Measurements from ENCODE around the gene SOBP. TPM values are rescaled to one million over a fixed set of nuclear protein-coding genes. Genes with fewer than 3 reads are reported as not detected.
A peak's percentile ranks its signal among the peaks of the same experiment; 100 is the strongest.

Gene SOBP
- polyA plus RNA-seq, 2 of the 4 experiments (the other 2 are of a cell fraction), result 0.18 to 0.53 TPM

DNA sequence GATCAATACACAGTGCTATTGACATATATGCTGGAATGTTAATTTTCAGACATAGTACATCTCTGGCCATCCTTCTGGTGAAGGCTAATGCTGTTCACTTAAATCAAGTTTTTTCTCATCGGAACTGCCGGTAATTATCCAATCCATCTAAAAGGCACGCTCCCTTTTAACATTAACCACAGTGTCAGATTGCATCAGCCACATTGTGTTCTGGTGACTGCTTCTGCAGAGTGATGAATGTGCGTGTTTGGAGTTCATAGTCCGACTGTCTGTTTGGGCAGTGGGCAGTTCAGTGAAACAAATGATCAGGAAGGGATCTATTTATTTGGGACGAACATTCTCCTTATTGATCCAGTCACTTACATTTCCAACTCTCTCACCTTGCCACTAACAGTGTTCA is 49.5 kb downstream of the SOBP start:
- peak overlapping the region; percentile 51 for H3K4me2 ChIP-seq
- no peak for FAIRE-seq
- ChIA-PET POLR2A (no interaction called here), CTCF (interaction anchor here (0.6 kb wide), 1 partner anchor 71 kb away, joined by 3 read pairs; no protein-coding TSS in a partner anchor)
- H3K27ac ChIP-seq, result peak overlapping the region; percentile 57
- no peak for ATAC-seq
- WGBS (ENCODE audit: missing lambda C conversion rate), result 42% methylated on average over 6 of the region's 6 CpGs
- H3K4me1 ChIP-seq, result peaks cover 16% of the 10 kb centered on the region; the same call in 2 of the 3 replicates
- no peaks in the 10 kb centered on the region for H3K9me3 ChIP-seq
- no peak for TF ChIP-seq PHF8 (IDR thresholded peaks at IDR 0.05; ENCODE audit: borderline replicate concordance, low read depth)
- TF ChIP-seq HOXA7 (CRISPR knock-in tag; IDR thresholded peaks at IDR 0.05), result no peak
- DNase-seq (ENCODE audit: low read depth in 1 of 2, low spot score in 1 of 2), result peak in 1 of 2 experiments; percentile 20
- no peak overlapping the region for H3K4me3 ChIP-seq

DNA sequence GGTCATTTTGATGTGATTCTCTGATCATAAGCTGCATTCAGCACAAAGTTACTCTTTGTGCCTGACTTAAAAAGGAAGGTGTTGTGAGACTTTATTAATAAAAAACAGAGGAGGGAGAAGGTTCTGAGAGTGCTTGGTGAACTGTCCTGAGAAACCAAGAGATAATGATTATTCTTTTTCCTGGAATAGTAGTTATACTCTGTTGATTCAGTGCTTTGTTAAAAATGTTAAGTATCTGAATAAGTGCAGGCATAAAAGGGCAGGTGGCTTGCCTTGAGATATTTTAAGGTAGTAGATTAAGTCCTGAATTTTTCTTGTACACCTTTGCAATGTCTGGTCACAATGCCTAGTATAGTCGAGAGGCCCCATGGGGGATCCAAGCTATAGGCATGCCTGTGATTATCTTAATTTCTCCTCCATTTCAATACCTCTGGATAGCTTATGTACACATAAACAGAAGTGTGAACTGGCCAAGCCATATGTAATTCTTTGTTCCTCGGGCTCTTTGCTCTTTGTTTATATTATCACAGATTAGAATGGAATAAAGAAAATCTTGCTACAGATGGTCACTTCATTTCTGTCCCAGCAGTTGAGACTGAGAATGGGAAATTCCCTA is 50.0 kb downstream of the SOBP start:
- H3K4me1 ChIP-seq, result peaks cover 16% of the 10 kb centered on the region; the same call in 2 of the 3 replicates
- ChIA-PET CTCF (interaction anchor here (0.8 kb wide), 1 partner anchor 135 kb away, joined by 3 read pairs; no protein-coding TSS in a partner anchor), POLR2A (no interaction called here)
- FAIRE-seq (no peak), DNase-seq (ENCODE audit: low read depth in 1 of 2, low spot score in 1 of 2) (no peak), ATAC-seq (no peak)
- 26% methylated on average over 2 of the region's 2 CpGs for WGBS (ENCODE audit: missing lambda C conversion rate)
- H3K27ac ChIP-seq, result peak overlapping the region; percentile 57; a peak in 5 of 6 replicates
- H3K9me3 ChIP-seq, result no peaks in the 10 kb centered on the region
- peak overlapping the region; percentile 51 for H3K4me2 ChIP-seq
- H3K4me3 ChIP-seq, result no peak overlapping the region
- TF ChIP-seq, protein P1, sequence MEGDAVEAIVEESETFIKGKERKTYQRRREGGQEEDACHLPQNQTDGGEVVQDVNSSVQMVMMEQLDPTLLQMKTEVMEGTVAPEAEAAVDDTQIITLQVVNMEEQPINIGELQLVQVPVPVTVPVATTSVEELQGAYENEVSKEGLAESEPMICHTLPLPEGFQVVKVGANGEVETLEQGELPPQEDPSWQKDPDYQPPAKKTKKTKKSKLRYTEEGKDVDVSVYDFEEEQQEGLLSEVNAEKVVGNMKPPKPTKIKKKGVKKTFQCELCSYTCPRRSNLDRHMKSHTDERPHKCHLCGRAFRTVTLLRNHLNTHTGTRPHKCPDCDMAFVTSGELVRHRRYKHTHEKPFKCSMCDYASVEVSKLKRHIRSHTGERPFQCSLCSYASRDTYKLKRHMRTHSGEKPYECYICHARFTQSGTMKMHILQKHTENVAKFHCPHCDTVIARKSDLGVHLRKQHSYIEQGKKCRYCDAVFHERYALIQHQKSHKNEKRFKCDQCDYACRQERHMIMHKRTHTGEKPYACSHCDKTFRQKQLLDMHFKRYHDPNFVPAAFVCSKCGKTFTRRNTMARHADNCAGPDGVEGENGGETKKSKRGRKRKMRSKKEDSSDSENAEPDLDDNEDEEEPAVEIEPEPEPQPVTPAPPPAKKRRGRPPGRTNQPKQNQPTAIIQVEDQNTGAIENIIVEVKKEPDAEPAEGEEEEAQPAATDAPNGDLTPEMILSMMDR (IDR thresholded peaks at IDR 0.05), result no peak
- TF ChIP-seq CHD2 (IDR thresholded peaks at IDR 0.05; ENCODE audit: low read length, partially characterized antibody), result no peak
- TF ChIP-seq GATA3 (IDR thresholded peaks at IDR 0.05; ENCODE audit: borderline replicate concordance), result no peak
- no peak for TF ChIP-seq POLR2AphosphoS2 (conservative IDR thresholded peaks at IDR 0.05; ENCODE audit: low read length)
- TF ChIP-seq NR3C1 (IDR thresholded peaks at IDR 0.05), result no peak
- TF ChIP-seq FOSB (CRISPR knock-in tag; IDR thresholded peaks at IDR 0.05), result no peak

DNA sequence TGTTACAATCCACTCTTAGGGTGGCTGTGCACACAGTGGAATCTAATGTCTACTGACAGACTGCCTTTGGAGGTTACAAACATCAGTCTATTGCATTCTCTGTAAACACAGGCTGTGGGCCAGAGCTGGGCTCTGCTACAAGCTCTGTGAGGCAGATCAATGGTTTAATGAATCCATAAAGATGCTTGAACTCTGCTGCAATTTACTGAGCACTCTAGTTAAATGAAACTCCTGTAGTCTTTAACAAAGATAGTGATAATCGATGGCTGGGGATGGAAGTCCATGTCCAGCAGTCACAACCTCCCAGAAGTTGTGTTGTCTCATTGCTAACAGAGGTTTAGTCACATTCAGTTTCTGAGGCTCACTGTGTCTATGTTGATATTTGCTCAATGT is 50.5 kb downstream of the SOBP start:
- POLR2A ChIA-PET, result no interaction called here
- DNase-seq (ENCODE audit: low read depth in 1 of 2, low spot score in 1 of 2), result no peak
- no peak for ATAC-seq
- Histone ChIP-seq H3K27ac (peak overlapping the region; percentile 57; a peak in 2 of 6 replicates), H3K4me2 (no peak overlapping the region), H3K4me1 (peaks cover 16% of the 10 kb centered on the region; the same call in 2 of the 3 replicates), H3K4me3 (no peak overlapping the region), H3K9me3 (no peaks in the 10 kb centered on the region)
- no peak for FAIRE-seq
- WGBS (ENCODE audit: missing lambda C conversion rate), result 0% methylated on average over 1 of the region's 1 CpG
- no peak for TF ChIP-seq POLR2AphosphoS2 (conservative IDR thresholded peaks at IDR 0.05; ENCODE audit: low read length)
- TF ChIP-seq ZSCAN20 (CRISPR knock-in tag; IDR thresholded peaks at IDR 0.05), result no peak
- TF ChIP-seq BHLHE40 (IDR thresholded peaks at IDR 0.05; ENCODE audit: low read depth, low read length), result no peak
- no peak for TF ChIP-seq KDM1A (IDR thresholded peaks at IDR 0.05; ENCODE audit: low read depth)
- TF ChIP-seq JUNB (IDR thresholded peaks at IDR 0.05), result no peak
- no peak for TF ChIP-seq MAX (IDR thresholded peaks at IDR 0.05)
- CTCF ChIA-PET, result interaction anchor here (0.8 kb wide), 1 partner anchor 134 kb away, joined by 3 read pairs; no protein-coding TSS in a partner anchor

DNA sequence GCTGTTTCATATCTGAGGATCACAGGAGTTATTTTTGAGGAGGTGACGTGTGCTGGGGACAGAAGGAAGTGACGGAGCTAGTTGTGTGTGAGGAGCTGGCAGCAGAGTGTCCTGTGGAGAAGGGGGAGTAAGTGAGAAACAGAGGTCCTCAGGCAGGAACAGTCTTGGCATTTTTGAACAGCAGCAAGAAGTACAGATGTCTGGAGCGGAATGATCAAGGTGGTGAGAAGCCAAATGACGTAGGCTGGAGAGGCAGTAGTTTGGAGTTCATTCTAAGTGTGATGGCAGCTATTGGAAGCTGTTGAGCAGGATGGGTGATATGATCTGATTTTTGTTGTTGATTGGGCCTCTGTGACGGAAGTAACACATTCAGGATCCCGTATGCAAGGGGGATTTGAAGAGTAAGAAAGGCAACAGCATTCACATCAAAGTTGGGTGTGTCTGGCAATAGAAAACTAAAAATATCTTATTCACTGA is 52.3 kb downstream of the SOBP start:
- Histone ChIP-seq H3K4me2 (no peak overlapping the region), H3K4me3 (no peak overlapping the region), H3K9me3 (no peaks in the 10 kb centered on the region), H3K4me1 (peaks cover 16% of the 10 kb centered on the region; the same call in 2 of the 3 replicates), H3K27ac (no peak overlapping the region)
- no peak for TF ChIP-seq CEBPB (IDR thresholded peaks at IDR 0.05)
- no peak for TF ChIP-seq EHF (CRISPR knock-in tag; IDR thresholded peaks at IDR 0.05)
- TF ChIP-seq RCOR1 (IDR thresholded peaks at IDR 0.05; ENCODE audit: low read depth, low read length), result no peak
- TF ChIP-seq SREBF2 (IDR thresholded peaks at IDR 0.05), result no peak
- TF ChIP-seq USF2 (IDR thresholded peaks at IDR 0.05), result no peak
- TF ChIP-seq RAD21 (conservative IDR thresholded peaks at IDR 0.05 in 1 of 2, IDR thresholded peaks at IDR 0.05 in 1 of 2), result no peak
- FAIRE-seq (no peak), ATAC-seq (no peak), DNase-seq (ENCODE audit: low read depth in 1 of 2, low spot score in 1 of 2) (no peak)
- WGBS (ENCODE audit: missing lambda C conversion rate), result 77% methylated on average over 6 of the region's 6 CpGs
- ChIA-PET CTCF (no interaction called here), POLR2A (no interaction called here)

All from A549 (cell line).